GM21360 (cell line): ENCODE data around the gene C1orf53.
A peak's percentile ranks its signal among the peaks of the same experiment; 100 is the strongest.
"Not testable (repeated sequence)": the region's sequence is repeated elsewhere in the genome, so short reads cannot be mapped to it uniquely, and the experiment has no call there.

ENCODE experiments used
- ATAC-seq: cut with Tn5 transposase; IDR thresholded peaks from one replicate; pipeline ENCODE4 v1.9.1; 2021; ENCODE audit warnings: mild to moderate bottlenecking, moderate library complexity; ENCODE audit not compliant: unreplicated experiment

C1orf53 gene

GRCh38 chr1:197902454-197903195 is at the start of gene C1orf53:
TSS of gene C1orf53 (plus strand) at chr1:197902630. CDS start at chr1:197902650, 20 bp downstream.
- peak; percentile 97 for ATAC-seq

GRCh38 chr1:197855751-197856150 is 46.7 kb upstream of the C1orf53 start:
- ATAC-seq = not testable (repeated sequence)

- no peak for ATAC-seq
These were observed 45.0 kb upstream of the C1orf53 start for GRCh38 chr1:197857477-197857876.

- ATAC-seq = no peak
These were observed 43.4 kb upstream of the C1orf53 start for GRCh38 chr1:197859024-197859423.

DNA sequence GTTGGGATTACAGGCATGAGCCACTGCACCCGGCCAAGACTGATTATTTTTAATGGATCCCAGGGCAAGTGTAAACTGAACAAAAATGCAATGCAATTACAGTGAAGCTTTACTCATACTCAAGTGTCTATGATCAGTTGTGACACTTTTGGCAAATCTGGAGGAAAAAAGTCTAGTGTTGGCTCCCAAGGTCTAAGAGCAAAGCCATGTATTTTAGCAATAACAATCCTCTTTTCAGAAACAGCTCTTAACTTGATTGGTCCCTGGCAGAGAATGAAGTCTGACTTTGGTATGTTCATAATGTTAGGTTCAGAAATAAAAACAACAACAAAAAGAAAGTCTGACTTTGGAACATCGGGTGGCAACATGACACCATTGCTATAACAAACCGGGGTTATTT is 40.2 kb upstream of the C1orf53 start:
- ATAC-seq = no peak

- ATAC-seq = no peak
These were observed 39.8 kb upstream of the C1orf53 start for GRCh38 chr1:197862671-197863070.

GRCh38 chr1:197865809-197866208 is 36.6 kb upstream of the C1orf53 start:
- no peak for ATAC-seq

- peak; percentile 98 for ATAC-seq
These were observed 33.5 kb upstream of the C1orf53 start for GRCh38 chr1:197868751-197869489.

DNA sequence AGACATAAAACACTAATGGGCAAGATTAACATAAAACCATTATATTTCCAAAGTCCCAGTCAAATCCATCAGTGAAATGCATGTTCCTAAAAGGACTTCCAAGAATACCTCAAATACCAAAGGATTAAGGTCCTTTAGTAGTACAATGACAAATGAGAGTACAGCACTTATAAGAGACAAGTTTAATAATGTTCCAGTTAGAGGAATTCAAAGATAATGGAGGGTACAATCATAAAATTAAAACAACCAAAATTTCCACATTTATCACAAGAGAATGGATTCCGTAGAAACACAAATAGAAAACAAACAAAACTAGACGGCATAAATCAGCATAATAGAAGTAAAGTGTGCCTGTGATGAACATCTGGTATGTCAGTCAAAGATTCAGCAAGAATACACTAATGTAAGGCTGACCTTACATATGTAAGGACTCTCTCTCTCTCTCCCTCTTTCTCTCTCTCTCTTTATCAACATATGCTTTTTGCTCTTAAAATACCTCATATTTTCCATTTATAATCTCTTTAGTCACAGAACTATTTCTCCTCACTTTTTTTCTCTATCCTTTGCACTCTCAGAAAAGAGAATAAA is 32.8 kb upstream of the C1orf53 start:
- no peak for ATAC-seq

DNA sequence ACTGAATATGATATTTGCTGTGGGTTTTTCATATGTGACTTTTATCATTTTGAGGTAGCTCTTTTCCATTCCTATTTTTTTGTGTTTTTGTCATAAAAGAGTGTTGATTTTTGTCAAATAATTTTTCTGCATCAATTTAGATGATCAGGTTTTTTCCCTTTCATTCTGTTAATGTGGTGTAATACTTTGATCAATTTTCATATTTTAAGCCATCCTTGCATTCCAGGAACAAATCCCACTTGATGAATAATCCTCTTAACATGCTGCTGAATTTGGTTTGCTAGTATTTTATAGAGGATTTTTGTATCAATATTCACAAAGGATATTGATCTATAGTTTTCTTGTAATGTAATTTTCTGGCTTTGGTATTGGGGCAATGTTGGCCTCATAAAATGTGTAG is 25.5 kb upstream of the C1orf53 start:
- ATAC-seq = no peak

DNA sequence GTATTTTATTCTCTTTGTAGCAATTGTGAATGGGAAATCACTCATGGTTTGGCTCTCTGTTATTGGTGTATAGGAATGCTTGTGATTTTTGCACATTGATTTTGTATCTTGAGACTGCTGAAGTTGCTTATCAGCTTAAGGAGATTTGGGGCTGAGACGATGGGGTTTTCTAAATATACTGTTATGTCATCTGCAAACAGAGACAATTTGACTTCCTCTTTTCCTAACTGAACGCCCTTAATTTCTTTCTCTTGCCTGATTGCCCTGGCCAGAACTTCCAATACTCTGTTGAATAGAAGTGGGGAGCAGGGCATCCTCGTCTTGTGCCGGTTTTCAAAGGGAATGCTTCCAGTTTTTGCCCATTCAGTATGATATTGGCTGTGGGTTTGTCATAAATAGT is 22.0 kb upstream of the C1orf53 start:
- not testable (repeated sequence) for ATAC-seq

DNA sequence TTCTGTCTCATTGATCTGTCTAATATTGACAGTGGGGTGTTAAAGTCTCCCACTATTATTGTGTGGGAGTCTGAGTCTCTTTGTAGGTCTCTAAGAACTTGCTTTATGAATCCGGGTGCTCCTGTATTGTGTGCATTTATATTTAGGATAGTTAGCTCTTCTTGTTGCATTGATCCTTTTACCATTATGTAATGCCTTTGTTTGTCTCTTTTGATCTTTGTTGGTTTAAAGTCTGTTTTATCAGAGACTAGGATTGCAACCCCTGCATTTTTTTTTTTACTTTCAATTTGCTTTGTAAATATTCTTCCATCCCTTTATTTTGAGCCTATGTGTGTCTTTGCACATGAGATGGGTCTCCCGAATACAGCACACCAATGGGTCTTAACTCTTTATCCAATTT is 20.2 kb upstream of the C1orf53 start:
- not testable (repeated sequence) for ATAC-seq

DNA sequence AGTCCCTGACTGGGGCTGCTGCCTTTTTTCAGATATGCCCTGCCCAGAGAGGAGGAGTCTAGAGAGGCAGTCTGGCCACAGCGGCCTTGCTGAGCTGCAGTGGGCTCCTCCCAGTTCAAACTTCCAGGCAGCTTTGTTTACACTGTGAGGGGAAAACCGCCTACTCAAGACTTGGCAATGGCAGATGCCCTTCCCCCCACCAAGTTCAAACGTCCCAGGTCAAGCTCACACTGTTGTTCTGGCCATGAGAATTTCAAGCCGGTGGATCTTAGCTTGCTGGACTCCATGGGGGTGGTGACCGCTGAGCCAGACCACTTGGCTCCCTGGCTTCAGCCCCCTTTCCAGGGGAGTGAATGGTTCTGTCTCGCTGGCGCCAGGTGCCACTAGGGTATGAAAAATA is 18.3 kb upstream of the C1orf53 start:
- no peak for ATAC-seq

DNA sequence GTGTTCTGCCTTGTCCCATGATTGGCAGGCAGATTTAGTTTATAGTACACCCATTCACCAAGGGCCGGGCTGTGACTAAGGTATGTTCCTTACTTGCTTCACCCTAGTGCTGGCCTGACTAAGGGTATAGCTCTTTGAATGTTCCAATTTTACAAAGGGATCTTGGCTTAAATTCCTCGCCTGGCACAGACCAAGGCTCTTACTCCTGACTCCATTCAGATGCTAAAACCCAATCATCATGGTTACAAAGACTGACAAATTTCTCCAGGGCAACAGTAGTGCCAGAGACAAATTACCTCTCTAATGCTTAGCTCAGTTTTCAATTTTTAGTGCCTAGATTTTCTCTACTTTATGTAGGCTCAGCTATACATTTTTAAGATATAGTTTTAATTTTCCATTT is 11.5 kb upstream of the C1orf53 start:
- ATAC-seq = no peak

DNA sequence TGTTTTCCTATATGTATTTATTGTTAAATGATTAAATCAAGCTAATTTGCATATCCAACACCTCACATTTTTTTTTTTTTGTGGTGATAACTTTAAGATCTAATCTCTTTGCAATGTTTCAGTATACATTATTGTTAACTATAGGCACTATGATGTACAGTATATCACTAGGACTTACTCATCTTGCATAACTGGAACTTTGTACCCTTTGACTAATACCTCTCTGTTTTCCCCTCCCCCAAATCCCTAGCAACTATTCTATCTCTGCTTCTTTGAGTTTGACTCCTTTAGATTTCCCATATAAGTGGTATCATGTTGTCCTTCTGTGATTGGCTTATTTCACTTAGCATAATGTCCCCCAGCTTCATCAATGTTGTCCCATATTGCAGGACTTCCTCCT is 9.7 kb upstream of the C1orf53 start:
- no peak for ATAC-seq

DNA sequence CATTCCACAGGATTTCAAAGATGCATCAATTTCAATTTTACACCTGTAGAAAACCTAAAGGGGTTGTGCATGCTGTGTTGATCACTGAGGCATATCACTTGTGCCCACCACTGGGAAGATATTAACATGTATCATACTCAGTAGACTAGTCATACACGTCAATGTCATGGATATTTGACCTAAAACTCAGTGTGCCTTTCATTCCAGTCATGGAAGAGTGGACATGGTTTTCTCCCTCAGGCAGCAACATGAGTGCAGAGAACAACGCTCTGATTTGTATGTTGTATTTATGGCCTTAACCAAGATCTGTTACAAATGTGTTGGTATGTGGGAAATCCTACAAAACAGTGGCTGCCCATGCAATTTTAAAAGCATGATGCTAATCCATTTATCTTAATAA is 6.1 kb upstream of the C1orf53 start:
- ATAC-seq = no peak

- ATAC-seq = no peak
These were observed 3.4 kb upstream of the C1orf53 start for GRCh38 chr1:197899037-197899436.

DNA sequence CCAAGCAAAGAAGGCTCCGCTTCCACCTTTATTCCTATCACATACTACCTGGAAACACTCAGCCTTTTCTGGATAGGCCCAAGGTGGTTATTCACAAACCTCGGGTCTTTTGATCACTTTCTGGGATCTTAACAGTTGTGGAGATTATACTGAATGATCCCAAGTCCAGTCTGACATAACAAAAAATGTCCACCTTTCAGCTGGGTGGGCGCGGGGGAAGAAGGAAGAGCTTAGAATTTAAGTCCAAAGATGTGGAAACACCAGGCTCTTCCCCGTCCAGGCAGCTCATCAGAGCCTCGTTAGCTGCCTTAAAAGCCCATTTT is 338 bp upstream of the C1orf53 start:
- no peak for ATAC-seq

DNA sequence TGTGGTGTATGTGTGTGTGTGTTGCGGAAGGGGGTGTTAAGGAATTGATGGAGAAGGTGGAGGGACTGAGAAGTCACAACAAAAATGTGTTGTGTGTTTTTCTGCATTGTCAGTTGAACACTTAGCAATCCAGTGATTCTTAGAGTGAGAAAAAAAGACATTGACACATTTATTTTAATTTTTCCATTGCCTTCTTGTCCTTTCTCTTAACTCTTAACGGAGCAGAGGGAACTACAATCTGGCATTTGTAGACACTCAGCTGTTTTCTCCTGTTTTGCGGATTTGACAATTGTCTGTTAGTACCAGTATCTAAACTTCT is 725 bp downstream of the C1orf53 start:
- no peak for ATAC-seq

GRCh38 chr1:197904126-197904787 is 1.8 kb downstream of the C1orf53 start:
- ATAC-seq = no peak

DNA sequence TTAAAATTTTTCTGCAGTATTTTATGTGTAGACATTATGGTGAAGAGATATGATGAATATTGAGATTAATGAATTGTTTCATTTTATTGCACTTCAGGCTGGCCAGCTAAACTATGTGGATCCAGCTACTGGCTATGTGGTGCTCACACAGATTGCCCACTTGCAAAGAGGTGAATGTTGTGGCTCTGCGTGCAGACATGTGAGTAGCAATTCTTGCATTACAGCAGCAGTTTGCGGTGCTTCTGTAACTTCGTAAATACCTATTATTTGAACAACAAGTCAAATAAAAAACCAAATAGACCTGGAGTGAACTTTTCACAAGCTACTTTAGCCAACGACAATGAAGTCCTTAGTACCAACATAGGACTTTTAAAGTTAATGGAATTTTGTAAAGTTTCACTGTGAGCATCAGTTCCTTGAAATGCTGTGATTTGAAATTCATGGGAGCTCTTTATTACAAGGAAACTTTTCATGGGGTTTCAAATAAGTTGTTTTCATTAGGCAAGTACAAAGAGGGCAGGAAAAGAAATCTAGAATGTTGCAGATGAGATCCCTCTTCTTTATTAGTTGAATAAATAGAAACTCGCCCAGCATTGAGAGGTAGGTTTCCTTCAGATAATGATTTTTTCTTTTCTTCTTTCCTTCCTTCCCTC is 3.4 kb downstream of the C1orf53 start:
- ATAC-seq = no peak
